A673 (cell line): Measurements from ENCODE around the gene SERHL2.
"Not testable (repeated sequence)": the region's sequence is repeated elsewhere in the genome, so short reads cannot be mapped to it uniquely, and the experiment has no call there.

ENCODE experiments used
- CTCF ChIP-seq: fragments of 300-800, 200-600 bp; sonication (generic); conservative IDR thresholded peaks from 2 replicates; pipeline ENCODE4 v1.5.1; 2017; ENCODE audit warnings: low read depth, mild to moderate bottlenecking, antibody characterized with exemption, low read length, moderate library complexity, mixed read lengths
- EZH2 ChIP-seq: fragments of 200-600 bp; sonication (generic); IDR thresholded peaks from 2 replicates; pipeline ENCODE4 v1.6.1; 2017; ENCODE audit warnings: borderline replicate concordance, low read depth, mild to moderate bottlenecking, mixed read lengths, antibody characterized with exemption, low read length; ENCODE audit not compliant: poor library complexity, severe bottlenecking

- TF ChIP-seq CTCF, EZH2: not testable (repeated sequence)
Measured at GRCh38 chr22:42577141-42577540, 23.4 kb downstream of the SERHL2 start.
